ENCODE results near the gene FANCM. TPM values are rescaled to one million over a fixed set of nuclear protein-coding genes. Genes with fewer than 3 reads are reported as not detected.

The FANCM gene, protein sequence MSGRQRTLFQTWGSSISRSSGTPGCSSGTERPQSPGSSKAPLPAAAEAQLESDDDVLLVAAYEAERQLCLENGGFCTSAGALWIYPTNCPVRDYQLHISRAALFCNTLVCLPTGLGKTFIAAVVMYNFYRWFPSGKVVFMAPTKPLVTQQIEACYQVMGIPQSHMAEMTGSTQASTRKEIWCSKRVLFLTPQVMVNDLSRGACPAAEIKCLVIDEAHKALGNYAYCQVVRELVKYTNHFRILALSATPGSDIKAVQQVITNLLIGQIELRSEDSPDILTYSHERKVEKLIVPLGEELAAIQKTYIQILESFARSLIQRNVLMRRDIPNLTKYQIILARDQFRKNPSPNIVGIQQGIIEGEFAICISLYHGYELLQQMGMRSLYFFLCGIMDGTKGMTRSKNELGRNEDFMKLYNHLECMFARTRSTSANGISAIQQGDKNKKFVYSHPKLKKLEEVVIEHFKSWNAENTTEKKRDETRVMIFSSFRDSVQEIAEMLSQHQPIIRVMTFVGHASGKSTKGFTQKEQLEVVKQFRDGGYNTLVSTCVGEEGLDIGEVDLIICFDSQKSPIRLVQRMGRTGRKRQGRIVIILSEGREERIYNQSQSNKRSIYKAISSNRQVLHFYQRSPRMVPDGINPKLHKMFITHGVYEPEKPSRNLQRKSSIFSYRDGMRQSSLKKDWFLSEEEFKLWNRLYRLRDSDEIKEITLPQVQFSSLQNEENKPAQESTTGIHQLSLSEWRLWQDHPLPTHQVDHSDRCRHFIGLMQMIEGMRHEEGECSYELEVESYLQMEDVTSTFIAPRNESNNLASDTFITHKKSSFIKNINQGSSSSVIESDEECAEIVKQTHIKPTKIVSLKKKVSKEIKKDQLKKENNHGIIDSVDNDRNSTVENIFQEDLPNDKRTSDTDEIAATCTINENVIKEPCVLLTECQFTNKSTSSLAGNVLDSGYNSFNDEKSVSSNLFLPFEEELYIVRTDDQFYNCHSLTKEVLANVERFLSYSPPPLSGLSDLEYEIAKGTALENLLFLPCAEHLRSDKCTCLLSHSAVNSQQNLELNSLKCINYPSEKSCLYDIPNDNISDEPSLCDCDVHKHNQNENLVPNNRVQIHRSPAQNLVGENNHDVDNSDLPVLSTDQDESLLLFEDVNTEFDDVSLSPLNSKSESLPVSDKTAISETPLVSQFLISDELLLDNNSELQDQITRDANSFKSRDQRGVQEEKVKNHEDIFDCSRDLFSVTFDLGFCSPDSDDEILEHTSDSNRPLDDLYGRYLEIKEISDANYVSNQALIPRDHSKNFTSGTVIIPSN (N-terminal part only)
- polyA plus RNA-seq (2012; ENCODE audit: insufficient read depth, insufficient read length, low read depth): 3.7 TPM

GRCh38 chr14:45135659-45136395 is at the start of gene FANCM:
Gene FANCM, plus strand, starts transcription at chr14:45135930. Its CDS starts 102 bp downstream, at chr14:45136032.
- Histone ChIP-seq H3K4me3 (ENCODE audit: low read depth, low read length) (peak within 1 kb of the TSS; percentile 99), H3K9me3 (no peaks in the 10 kb centered on the region), H3K36me3 (no peaks in the 10 kb centered on the region), H3K4me1 (no peaks in the 10 kb centered on the region), H3K27me3 (no peaks in the 10 kb centered on the region)
- peak; percentile 94 for DNase-seq
- TF ChIP-seq, protein P1, sequence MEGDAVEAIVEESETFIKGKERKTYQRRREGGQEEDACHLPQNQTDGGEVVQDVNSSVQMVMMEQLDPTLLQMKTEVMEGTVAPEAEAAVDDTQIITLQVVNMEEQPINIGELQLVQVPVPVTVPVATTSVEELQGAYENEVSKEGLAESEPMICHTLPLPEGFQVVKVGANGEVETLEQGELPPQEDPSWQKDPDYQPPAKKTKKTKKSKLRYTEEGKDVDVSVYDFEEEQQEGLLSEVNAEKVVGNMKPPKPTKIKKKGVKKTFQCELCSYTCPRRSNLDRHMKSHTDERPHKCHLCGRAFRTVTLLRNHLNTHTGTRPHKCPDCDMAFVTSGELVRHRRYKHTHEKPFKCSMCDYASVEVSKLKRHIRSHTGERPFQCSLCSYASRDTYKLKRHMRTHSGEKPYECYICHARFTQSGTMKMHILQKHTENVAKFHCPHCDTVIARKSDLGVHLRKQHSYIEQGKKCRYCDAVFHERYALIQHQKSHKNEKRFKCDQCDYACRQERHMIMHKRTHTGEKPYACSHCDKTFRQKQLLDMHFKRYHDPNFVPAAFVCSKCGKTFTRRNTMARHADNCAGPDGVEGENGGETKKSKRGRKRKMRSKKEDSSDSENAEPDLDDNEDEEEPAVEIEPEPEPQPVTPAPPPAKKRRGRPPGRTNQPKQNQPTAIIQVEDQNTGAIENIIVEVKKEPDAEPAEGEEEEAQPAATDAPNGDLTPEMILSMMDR (IDR thresholded peaks at IDR 0.05; ENCODE audit: low read depth, low read length): no peak

- no peaks in the 10 kb centered on the region for H3K4me1 ChIP-seq
- no peaks in the 10 kb centered on the region for H3K9me3 ChIP-seq
- TF ChIP-seq, protein P1 (IDR thresholded peaks at IDR 0.05; ENCODE audit: low read depth, low read length): no peak
- H3K27me3 ChIP-seq: no peaks in the 10 kb centered on the region
- DNase-seq: no peak
- peaks cover 7% of the 10 kb centered on the region for H3K36me3 ChIP-seq
- H3K4me3 ChIP-seq (ENCODE audit: low read depth, low read length): no peak overlapping the region
These were observed 45.9 kb upstream of the FANCM start for GRCh38 chr14:45089813-45090212.

GRCh38 chr14:45091710-45092109 is 44.0 kb upstream of the FANCM start:
- Histone ChIP-seq H3K27me3 (no peaks in the 10 kb centered on the region), H3K9me3 (no peaks in the 10 kb centered on the region), H3K36me3 (peaks cover 24% of the 10 kb centered on the region), H3K4me1 (no peaks in the 10 kb centered on the region), H3K4me3 (ENCODE audit: low read depth, low read length) (no peak overlapping the region)
- TF ChIP-seq, protein P1 (IDR thresholded peaks at IDR 0.05; ENCODE audit: low read depth, low read length): no peak
- no peak for DNase-seq

- Histone ChIP-seq H3K4me1 (no peaks in the 10 kb centered on the region), H3K9me3 (no peaks in the 10 kb centered on the region), H3K4me3 (ENCODE audit: low read depth, low read length) (no peak overlapping the region), H3K36me3 (peaks cover 37% of the 10 kb centered on the region), H3K27me3 (no peaks in the 10 kb centered on the region)
- TF ChIP-seq, protein P1 (IDR thresholded peaks at IDR 0.05; ENCODE audit: low read depth, low read length): no peak
- no peak for DNase-seq
These were observed 41.5 kb upstream of the FANCM start for GRCh38 chr14:45094275-45094674.

- H3K4me3 ChIP-seq (ENCODE audit: low read depth, low read length): no peak overlapping the region
- no peaks in the 10 kb centered on the region for H3K9me3 ChIP-seq
- H3K4me1 ChIP-seq: no peaks in the 10 kb centered on the region
- no peak for DNase-seq
- H3K27me3 ChIP-seq: no peaks in the 10 kb centered on the region
- peaks cover 44% of the 10 kb centered on the region for H3K36me3 ChIP-seq
- TF ChIP-seq, protein P1 (IDR thresholded peaks at IDR 0.05; ENCODE audit: low read depth, low read length): no peak
These were observed 40.6 kb upstream of the FANCM start for GRCh38 chr14:45095143-45095542.

Measured in BE2C (cell line).